ENCODE measurements around the gene MYO9B.

MYO9B gene

GRCh38 chr19:17097593-17098126, 22.1 kb downstream of the MYO9B start:
- Histone ChIP-seq H3K27me3 (ENCODE audit: insufficient read depth, low read length) (no peaks in the 10 kb centered on the region), H3K14ac (ENCODE audit: low read length) (peak overlapping the region; percentile 53), H3K23ac (ENCODE audit: low read length) (no peak overlapping the region), H3K27ac (ENCODE audit: low read depth, low read length) (peak overlapping the region; percentile 90), H4K91ac (ENCODE audit: low read depth, low read length) (peak overlapping the region; percentile 75), H2AFZ (ENCODE audit: insufficient read depth, low read length, poor library complexity) (no peak overlapping the region), H3K79me1 (ENCODE audit: low read length) (peaks cover 14% of the 10 kb centered on the region), H3K36me3 (ENCODE audit: control insufficient read depth in 1 of 2, insufficient read depth in 2 of 2, low read length in 2 of 2) (peaks cover 13 to 20% of the 10 kb centered on the region in 2 experiments), H3K4me2 (ENCODE audit: low read length) (peak overlapping the region; percentile 38), H3K18ac (ENCODE audit: low read length) (no peak overlapping the region), H2BK120ac (ENCODE audit: insufficient read depth, low read length, poor library complexity) (peak overlapping the region; percentile 74), H2BK5ac (ENCODE audit: low read depth, low read length, poor library complexity) (peak overlapping the region; percentile 18), H3K9me3 (ENCODE audit: insufficient read depth, low read depth, low read length) (no peaks in the 10 kb centered on the region), H4K8ac (ENCODE audit: low read depth, low read length) (peak overlapping the region; percentile 43), H3K79me2 (ENCODE audit: control insufficient read depth, insufficient read depth, low read length, poor library complexity) (peaks cover 11% of the 10 kb centered on the region), H3K9ac (ENCODE audit: low read length) (no peak overlapping the region), H3K4ac (ENCODE audit: low read depth, low read length) (peak overlapping the region; percentile 40), H2BK12ac (ENCODE audit: low read length) (no peak overlapping the region), H3K4me1 (ENCODE audit: control insufficient read depth in 1 of 2, insufficient read depth in 2 of 2, low read length in 2 of 2) (peaks cover 16 to 23% of the 10 kb centered on the region in 2 experiments), H4K12ac (ENCODE audit: low read depth, low read length) (no peak overlapping the region), H2AK5ac (ENCODE audit: low read length) (no peak overlapping the region), H3K4me3 (ENCODE audit: low read depth, low read length) (no peak overlapping the region)
- WGBS (ENCODE audit: extremely low coverage, insufficient coverage, insufficient read length): no CpG with 5 or more reads among the region's 8 CpGs
- DNase-seq: peak; percentile 67 to 90

GRCh38 chr19:17098326-17098725, 22.7 kb downstream of the MYO9B start:
- Histone ChIP-seq H3K79me1 (ENCODE audit: low read length) (peaks cover 14% of the 10 kb centered on the region), H2BK5ac (ENCODE audit: low read depth, low read length, poor library complexity) (peak overlapping the region; percentile 18), H3K4me3 (ENCODE audit: low read depth, low read length) (no peak overlapping the region), H4K12ac (ENCODE audit: low read depth, low read length) (no peak overlapping the region), H2BK12ac (ENCODE audit: low read length) (peak overlapping the region; percentile 55), H3K9ac (ENCODE audit: low read length) (no peak overlapping the region), H3K14ac (ENCODE audit: low read length) (no peak overlapping the region), H2BK120ac (ENCODE audit: insufficient read depth, low read length, poor library complexity) (peak overlapping the region; percentile 74), H4K91ac (ENCODE audit: low read depth, low read length) (peak overlapping the region; percentile 75), H3K79me2 (ENCODE audit: control insufficient read depth, insufficient read depth, low read length, poor library complexity) (peaks cover 11% of the 10 kb centered on the region), H3K9me3 (ENCODE audit: insufficient read depth, low read depth, low read length) (no peaks in the 10 kb centered on the region), H2AK5ac (ENCODE audit: low read length) (peak overlapping the region; percentile 58), H3K23ac (ENCODE audit: low read length) (no peak overlapping the region), H3K27ac (ENCODE audit: low read depth, low read length) (peak overlapping the region; percentile 90), H2AFZ (ENCODE audit: insufficient read depth, low read length, poor library complexity) (no peak overlapping the region), H3K36me3 (ENCODE audit: control insufficient read depth in 1 of 2, insufficient read depth in 2 of 2, low read length in 2 of 2) (peaks cover 20 to 25% of the 10 kb centered on the region in 2 experiments), H4K8ac (ENCODE audit: low read depth, low read length) (peak overlapping the region; percentile 39), H3K27me3 (ENCODE audit: insufficient read depth, low read length) (no peaks in the 10 kb centered on the region), H3K18ac (ENCODE audit: low read length) (peak overlapping the region; percentile 41), H3K4ac (ENCODE audit: low read depth, low read length) (peak overlapping the region; percentile 84), H3K4me2 (ENCODE audit: low read length) (peak overlapping the region; percentile 31), H3K4me1 (ENCODE audit: control insufficient read depth in 1 of 2, insufficient read depth in 2 of 2, low read length in 2 of 2) (peaks cover 16 to 23% of the 10 kb centered on the region in 2 experiments)
- WGBS (ENCODE audit: extremely low coverage, insufficient coverage, insufficient read length): no CpG with 5 or more reads among the region's 9 CpGs
- DNase-seq: peak in 1 of 2 donors; percentile 65

GRCh38 chr19:17101686-17102628, 26.4 kb downstream of the MYO9B start:
- H3K4me2 ChIP-seq (ENCODE audit: low read length): no peak overlapping the region
- DNase-seq: no peak
- no CpG with 5 or more reads among the region's 59 CpGs for WGBS (ENCODE audit: extremely low coverage, insufficient coverage, insufficient read length)
- H3K79me2 ChIP-seq (ENCODE audit: control insufficient read depth, insufficient read depth, low read length, poor library complexity): peaks cover 12% of the 10 kb centered on the region
- no peak overlapping the region for H2AK5ac ChIP-seq (ENCODE audit: low read length)
- H3K14ac ChIP-seq (ENCODE audit: low read length): no peak overlapping the region
- no peak overlapping the region for H2BK120ac ChIP-seq (ENCODE audit: insufficient read depth, low read length, poor library complexity)
- no peak overlapping the region for H4K8ac ChIP-seq (ENCODE audit: low read depth, low read length)
- peaks cover 7 to 12% of the 10 kb centered on the region in 2 experiments for H3K4me1 ChIP-seq (ENCODE audit: control insufficient read depth in 1 of 2, insufficient read depth in 2 of 2, low read length in 2 of 2)
- H2BK5ac ChIP-seq (ENCODE audit: low read depth, low read length, poor library complexity): no peak overlapping the region
- no peak overlapping the region for H3K9ac ChIP-seq (ENCODE audit: low read length)
- H3K79me1 ChIP-seq (ENCODE audit: low read length): peaks cover 9% of the 10 kb centered on the region
- no peak overlapping the region for H3K23ac ChIP-seq (ENCODE audit: low read length)
- no peak overlapping the region for H2BK12ac ChIP-seq (ENCODE audit: low read length)
- H3K9me3 ChIP-seq (ENCODE audit: insufficient read depth, low read depth, low read length): no peaks in the 10 kb centered on the region
- no peak overlapping the region for H4K91ac ChIP-seq (ENCODE audit: low read depth, low read length)
- H3K4me3 ChIP-seq (ENCODE audit: low read depth, low read length): no peak overlapping the region
- peaks cover 38 to 41% of the 10 kb centered on the region in 2 experiments for H3K36me3 ChIP-seq (ENCODE audit: control insufficient read depth in 1 of 2, insufficient read depth in 2 of 2, low read length in 2 of 2)
- H2AFZ ChIP-seq (ENCODE audit: insufficient read depth, low read length, poor library complexity): no peak overlapping the region
- no peak overlapping the region for H4K12ac ChIP-seq (ENCODE audit: low read depth, low read length)
- H3K18ac ChIP-seq (ENCODE audit: low read length): peak overlapping the region; percentile 46
- H3K27ac ChIP-seq (ENCODE audit: low read depth, low read length): no peak overlapping the region
- H3K27me3 ChIP-seq (ENCODE audit: insufficient read depth, low read length): no peaks in the 10 kb centered on the region
- H3K4ac ChIP-seq (ENCODE audit: low read depth, low read length): peak overlapping the region; percentile 9

- Histone ChIP-seq H3K14ac (ENCODE audit: low read length) (no peak overlapping the region), H4K12ac (ENCODE audit: low read depth, low read length) (no peak overlapping the region), H2BK12ac (ENCODE audit: low read length) (no peak overlapping the region), H2BK5ac (ENCODE audit: low read depth, low read length, poor library complexity) (no peak overlapping the region), H3K9ac (ENCODE audit: low read length) (no peak overlapping the region), H4K8ac (ENCODE audit: low read depth, low read length) (no peak overlapping the region), H3K23ac (ENCODE audit: low read length) (no peak overlapping the region), H3K9me3 (ENCODE audit: insufficient read depth, low read depth, low read length) (no peaks in the 10 kb centered on the region), H3K4ac (ENCODE audit: low read depth, low read length) (peak overlapping the region; percentile 31), H4K91ac (ENCODE audit: low read depth, low read length) (no peak overlapping the region), H2AK5ac (ENCODE audit: low read length) (no peak overlapping the region), H3K4me1 (ENCODE audit: control insufficient read depth in 1 of 2, insufficient read depth in 2 of 2, low read length in 2 of 2) (peaks cover 13 to 19% of the 10 kb centered on the region in 2 experiments), H3K79me2 (ENCODE audit: control insufficient read depth, insufficient read depth, low read length, poor library complexity) (peaks cover 15% of the 10 kb centered on the region), H3K79me1 (ENCODE audit: low read length) (peaks cover 8% of the 10 kb centered on the region), H2BK120ac (ENCODE audit: insufficient read depth, low read length, poor library complexity) (no peak overlapping the region), H3K18ac (ENCODE audit: low read length) (peak overlapping the region; percentile 25), H3K27me3 (ENCODE audit: insufficient read depth, low read length) (no peaks in the 10 kb centered on the region), H2AFZ (ENCODE audit: insufficient read depth, low read length, poor library complexity) (no peak overlapping the region), H3K36me3 (ENCODE audit: control insufficient read depth in 1 of 2, insufficient read depth in 2 of 2, low read length in 2 of 2) (peaks cover 38 to 41% of the 10 kb centered on the region in 2 experiments), H3K27ac (ENCODE audit: low read depth, low read length) (no peak overlapping the region), H3K4me3 (ENCODE audit: low read depth, low read length) (no peak overlapping the region), H3K4me2 (ENCODE audit: low read length) (no peak overlapping the region)
- peak in 1 of 2 donors; percentile 74 for DNase-seq
- WGBS (ENCODE audit: extremely low coverage, insufficient coverage, insufficient read length): no CpG with 5 or more reads among the region's 3 CpGs
Observed at GRCh38 chr19:17103177-17103576, 27.6 kb downstream of the MYO9B start.

Data from trophoblast cell (in vitro differentiated cells and primary cell).